Fibroblast of pulmonary artery (primary cell): Measurements from ENCODE around the gene MRAP.

Experiments
- DNase-seq: peaks from one replicate; pipeline ENCODE4 v3.0.0-alpha.2; 2010; ENCODE audit warnings: low read depth
- H3K4me3 ChIP-seq: replicated peaks from 2 replicates; pipeline ENCODE4 v1.5.1; 2011; ENCODE audit warnings: low read depth, mild to moderate bottlenecking, control low read depth, low read length, moderate library complexity
- CTCF ChIP-seq: IDR thresholded peaks from 2 replicates; pipeline ENCODE4 v1.5.1; 2011; ENCODE audit warnings: mild to moderate bottlenecking, control low read depth, low read length, inconsistent platforms; ENCODE audit errors: missing control alignments

The MRAP gene

GRCh38 chr21:32298658-32299081 is at the start of gene MRAP:
Gene MRAP (plus strand): TSS chr21:32298855. CDS start chr21:32298972, 117 bp downstream.
- TF ChIP-seq CTCF: no peak
- no peak for DNase-seq
- no peak within 1 kb of the TSS for H3K4me3 ChIP-seq

DNA sequence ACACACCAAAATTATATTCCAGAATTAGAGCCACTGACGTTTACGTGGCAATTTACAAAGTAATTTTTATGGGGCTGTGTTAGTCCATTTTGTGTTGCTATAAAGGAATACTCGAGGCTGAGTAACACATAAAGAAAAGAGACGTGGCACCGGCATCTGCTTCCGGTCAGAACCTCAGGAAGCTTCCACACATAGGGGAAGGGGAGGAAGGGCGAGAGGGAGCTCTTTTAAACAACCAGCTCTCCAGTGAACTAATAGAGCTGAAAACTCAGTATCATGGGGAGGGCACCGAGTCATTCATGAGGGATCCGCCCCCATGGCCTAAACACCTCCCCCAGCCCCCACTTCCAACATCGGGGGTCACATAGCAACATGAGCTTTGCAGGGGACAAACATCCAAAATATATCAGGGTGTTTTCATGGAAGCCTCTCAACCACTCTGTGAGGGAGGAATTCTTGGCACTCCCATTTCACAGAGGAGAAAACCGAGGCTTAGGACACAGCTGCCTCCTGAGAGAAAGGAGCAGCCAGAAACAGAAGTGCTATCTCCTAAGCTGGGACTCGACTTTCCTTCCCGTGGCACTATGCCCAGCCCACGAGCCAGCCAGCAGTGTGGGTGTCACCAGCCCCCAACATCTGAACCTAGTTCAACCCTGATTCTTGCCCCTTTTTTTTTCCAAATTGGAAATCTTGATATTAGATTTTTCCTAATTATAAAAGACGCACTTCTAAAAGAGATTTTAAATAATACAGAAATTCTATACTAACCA is 49.0 kb upstream of the MRAP start:
- H3K4me3 ChIP-seq: no peak overlapping the region
- no peak for DNase-seq
- no peak for TF ChIP-seq CTCF

- no peak for DNase-seq
- TF ChIP-seq CTCF: no peak
- no peak overlapping the region for H3K4me3 ChIP-seq
Measured at GRCh38 chr21:32252136-32252535, 46.5 kb upstream of the MRAP start.

DNA sequence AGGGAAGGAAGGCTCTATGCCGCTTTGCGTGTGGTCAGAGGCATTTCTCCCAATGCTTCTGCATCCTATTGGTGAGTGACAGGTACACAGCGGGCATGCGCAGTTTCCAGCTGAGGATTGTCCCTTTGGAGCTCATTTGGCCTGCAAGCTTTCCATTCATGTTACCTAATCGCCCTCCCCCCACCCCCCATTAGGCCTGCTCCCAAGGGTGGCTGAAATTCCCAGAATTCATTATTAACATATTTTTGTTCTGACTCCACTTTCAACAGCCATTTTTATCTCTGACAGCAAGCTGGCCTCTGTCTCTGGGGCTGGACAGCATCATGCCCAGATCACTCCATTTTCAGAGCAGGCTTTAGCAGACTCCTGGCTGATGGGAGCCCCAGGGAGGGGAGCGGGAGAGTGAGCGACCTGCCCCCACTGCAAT is 45.4 kb upstream of the MRAP start:
- no peak for TF ChIP-seq CTCF
- DNase-seq: peak; percentile 72
- no peak overlapping the region for H3K4me3 ChIP-seq

GRCh38 chr21:32256251-32256650 is 42.4 kb upstream of the MRAP start:
- no peak for TF ChIP-seq CTCF
- DNase-seq: no peak
- H3K4me3 ChIP-seq: no peak overlapping the region

- peak; percentile 96 for DNase-seq
- no peak overlapping the region for H3K4me3 ChIP-seq
- TF ChIP-seq CTCF: no peak
Measured at GRCh38 chr21:32256873-32257620, 41.6 kb upstream of the MRAP start.
